NCI-H1048 (cell line): ENCODE results near the gene TRIM7.

Experiments used
- DNase-seq: peaks from one replicate; lab custom pipeline; 2025; lab: John Stamatoyannopoulos, UW

Gene TRIM7

GRCh38 chr5:181204826-181205760 lies at the start of gene TRIM7:
TRIM7 (minus strand) TSS chr5:181205196; CDS start chr5:181205110, 86 bp downstream.
- DNase-seq: no peak

GRCh38 chr5:181248277-181248676 lies 43.3 kb upstream of the TRIM7 start:
- DNase-seq: no peak

DNA sequence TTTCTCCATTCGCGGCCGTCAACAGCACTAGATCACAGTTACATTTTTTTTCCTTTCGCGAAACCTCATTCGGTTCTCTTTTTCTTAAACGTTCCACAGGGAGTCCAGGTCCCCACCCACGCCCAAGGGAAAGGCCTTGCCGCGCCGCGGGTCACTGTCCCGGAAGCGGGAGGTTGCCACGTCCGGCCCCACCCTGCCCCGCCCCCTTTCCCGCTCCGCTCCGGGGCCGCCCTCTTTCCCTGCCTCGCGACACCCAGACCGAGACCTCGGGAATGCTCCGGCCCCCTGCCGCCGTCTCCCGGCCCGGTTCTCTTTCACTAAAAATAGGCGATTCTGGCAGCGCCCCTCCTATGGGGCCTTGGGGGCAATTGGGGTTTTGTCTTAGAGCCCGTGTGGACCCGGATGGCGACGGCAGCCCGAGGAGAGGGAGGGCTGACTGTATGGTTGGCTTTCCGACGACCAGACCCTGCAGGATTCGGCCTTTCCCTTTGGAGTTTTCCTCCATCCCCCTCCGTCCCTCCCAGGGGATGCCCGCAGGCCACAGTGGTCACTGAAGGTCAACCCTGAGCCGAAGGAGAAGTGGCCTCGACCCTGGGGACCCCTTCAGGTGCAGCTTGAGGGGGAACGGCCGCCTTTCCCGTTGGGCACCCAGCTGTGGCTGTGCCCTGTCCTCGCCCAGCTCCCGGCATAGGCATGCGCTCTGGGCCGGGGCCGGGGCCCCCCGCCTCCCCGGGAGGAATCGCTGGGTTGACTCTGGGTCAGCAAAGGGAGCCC lies 41.5 kb upstream of the TRIM7 start:
- DNase-seq: no peak

DNA sequence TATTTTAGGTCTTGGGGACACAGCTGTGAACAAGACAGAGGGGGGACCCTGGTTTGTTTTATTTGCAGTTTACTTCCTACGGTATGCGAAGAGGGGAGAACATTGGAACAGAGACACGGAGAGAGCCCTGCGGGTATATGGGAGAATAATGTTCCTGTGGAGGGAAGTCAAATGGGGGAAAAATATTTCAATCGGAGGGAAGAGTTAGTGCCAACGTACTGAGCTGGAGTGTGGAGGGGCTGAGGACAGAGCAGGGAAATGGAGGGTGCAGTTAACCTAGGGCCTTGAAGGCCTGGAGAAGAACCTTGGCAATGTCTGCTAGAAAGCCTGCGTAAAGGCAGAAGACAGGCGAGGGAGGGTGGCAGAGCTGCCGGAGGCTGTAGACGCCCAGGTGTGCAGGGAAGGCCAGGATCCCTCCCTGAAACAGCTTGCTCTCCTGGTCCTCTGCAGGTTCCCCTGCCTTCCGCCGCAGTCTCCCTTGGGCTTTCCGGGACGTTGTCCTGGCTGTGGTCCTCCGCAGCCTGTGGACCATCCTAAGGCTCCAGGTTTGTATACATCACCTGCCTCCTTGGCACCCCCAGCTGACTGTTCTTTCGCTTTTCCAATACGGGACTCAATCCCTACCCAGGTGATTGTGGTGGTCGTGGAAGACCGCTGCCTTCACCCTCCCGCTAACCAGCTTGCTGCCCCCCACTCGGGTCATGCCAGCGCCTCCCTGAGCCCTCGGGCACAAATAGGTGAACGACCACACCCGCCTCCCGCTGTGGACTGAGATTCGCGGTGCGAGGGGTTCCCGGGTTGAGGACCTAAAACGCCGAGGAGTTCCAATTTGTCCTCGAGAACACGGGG lies 40.7 kb upstream of the TRIM7 start:
- no peak for DNase-seq

GRCh38 chr5:181243564-181244343 lies 38.8 kb upstream of the TRIM7 start, which contains the start of gene RACK1:
RACK1 (minus strand) TSS chr5:181243906; CDS start chr5:181243800, 106 bp downstream.
- no peak for DNase-seq

DNA sequence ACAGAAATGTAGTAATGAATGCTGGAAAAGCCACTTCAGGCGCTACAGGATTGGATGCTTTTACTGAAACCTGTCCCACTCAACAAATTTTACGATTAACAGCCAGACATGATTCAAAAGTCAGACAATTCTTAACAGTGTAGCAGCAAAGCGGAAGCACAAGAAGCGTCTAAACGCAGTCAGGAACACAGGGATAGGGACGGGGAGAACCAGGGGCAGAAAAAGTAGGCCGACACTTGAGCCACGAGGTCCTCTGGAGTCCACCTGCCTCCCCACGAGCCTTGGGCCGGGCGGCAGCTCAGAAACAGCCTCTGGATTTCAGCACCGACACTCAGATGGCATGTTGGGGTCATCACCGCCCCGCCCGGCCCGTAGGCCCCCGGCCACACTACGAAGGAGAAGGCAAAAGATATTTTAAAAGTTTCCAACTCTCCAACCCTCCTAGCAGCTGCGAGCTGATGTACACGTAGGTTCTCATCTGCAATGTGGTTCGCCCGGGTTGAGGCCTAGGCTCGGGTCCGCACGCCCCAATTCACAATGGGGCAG lies 38.1 kb upstream of the TRIM7 start:
- no peak for DNase-seq

GRCh38 chr5:181242031-181242451 lies 37.0 kb upstream of the TRIM7 start:
- no peak for DNase-seq

- no peak for DNase-seq
Observed at GRCh38 chr5:181241393-181241975, 36.5 kb upstream of the TRIM7 start.

GRCh38 chr5:181239062-181239663 lies 34.2 kb upstream of the TRIM7 start:
- no peak for DNase-seq

GRCh38 chr5:181237729-181238385 lies 32.9 kb upstream of the TRIM7 start:
- no peak for DNase-seq

DNA sequence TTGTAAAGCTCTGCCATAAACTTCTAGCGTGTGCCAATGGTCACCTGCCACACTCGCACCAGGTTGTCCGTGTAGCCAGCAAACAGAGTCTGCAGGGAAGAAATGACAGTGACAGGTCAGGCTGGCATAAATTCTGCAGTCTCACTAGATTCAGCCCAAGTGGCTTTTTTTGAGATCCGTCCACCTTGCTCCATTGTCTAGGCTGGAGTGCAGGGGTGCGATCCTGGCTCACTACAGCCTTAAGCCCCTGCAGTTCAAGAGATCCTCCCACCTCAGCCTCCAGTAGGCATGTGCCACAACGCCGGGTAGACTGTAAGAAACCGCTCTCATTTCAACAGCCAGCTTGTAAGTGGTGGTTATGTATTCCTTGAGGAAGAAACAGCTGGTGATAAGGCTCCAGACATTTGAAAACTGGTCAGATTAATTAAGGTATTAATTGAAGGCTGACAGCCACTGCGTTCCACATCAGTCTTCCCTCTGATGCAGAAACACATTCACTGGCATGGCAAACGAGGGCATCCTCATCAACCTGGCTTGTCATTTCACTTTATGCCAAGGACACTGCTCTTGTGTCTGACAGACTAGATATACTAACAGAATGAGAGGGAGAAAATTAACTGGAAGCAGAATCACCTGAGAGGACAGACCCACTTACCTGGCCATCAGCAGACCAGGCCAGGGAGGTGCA lies 32.1 kb upstream of the TRIM7 start:
- DNase-seq: no peak

- no peak for DNase-seq
Observed at GRCh38 chr5:181236471-181236870, 31.5 kb upstream of the TRIM7 start.

DNA sequence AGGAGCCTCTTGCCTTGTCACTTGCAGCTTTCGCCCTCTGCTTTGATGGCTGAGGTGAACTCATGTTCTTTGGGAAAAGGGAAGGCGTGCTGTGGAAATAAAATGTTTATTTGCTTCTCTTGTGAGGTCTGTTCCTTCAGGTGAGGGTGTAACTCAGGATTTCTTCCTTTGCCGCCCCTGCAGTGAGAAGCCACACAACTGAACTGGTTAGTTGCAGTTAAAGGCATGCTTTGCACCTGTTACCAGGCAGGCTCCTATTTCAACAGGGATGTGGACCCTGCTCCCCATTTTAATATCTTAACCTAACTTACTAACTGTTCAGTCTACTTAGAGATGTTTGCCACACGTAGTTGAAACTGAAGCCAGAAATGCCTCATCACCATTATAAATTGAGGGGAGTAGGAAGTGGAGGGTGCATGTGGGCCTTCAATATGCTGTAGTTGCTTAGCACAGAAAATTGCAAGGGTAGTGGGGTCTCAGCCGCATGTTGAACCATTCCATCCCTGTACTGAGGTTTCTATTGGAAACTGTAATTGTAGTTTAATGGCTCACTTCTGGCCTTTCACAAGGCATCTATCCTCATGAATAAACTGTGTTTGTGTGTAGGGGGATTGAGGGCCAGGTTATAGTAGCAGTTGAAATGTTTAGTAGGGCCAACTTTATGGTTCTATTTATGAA lies 30.8 kb upstream of the TRIM7 start:
- no peak for DNase-seq

DNA sequence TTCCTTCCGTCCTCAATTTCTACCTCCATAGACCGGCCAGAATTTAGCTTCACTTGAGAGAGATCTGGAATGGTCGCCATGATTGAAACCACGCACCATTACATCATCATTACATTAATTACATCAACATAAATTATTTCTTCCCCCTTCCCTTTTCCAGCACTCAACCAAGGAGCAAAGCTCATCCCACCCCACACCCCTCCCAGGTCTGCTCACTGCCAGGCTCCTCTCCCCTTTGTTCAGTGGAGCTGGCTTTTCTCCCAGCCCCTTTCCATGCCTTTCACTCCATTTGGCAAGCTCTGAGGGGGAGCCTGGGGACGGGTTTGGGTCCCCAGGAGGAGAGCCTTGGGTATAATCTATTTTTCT lies 30.3 kb upstream of the TRIM7 start:
- no peak for DNase-seq

DNA sequence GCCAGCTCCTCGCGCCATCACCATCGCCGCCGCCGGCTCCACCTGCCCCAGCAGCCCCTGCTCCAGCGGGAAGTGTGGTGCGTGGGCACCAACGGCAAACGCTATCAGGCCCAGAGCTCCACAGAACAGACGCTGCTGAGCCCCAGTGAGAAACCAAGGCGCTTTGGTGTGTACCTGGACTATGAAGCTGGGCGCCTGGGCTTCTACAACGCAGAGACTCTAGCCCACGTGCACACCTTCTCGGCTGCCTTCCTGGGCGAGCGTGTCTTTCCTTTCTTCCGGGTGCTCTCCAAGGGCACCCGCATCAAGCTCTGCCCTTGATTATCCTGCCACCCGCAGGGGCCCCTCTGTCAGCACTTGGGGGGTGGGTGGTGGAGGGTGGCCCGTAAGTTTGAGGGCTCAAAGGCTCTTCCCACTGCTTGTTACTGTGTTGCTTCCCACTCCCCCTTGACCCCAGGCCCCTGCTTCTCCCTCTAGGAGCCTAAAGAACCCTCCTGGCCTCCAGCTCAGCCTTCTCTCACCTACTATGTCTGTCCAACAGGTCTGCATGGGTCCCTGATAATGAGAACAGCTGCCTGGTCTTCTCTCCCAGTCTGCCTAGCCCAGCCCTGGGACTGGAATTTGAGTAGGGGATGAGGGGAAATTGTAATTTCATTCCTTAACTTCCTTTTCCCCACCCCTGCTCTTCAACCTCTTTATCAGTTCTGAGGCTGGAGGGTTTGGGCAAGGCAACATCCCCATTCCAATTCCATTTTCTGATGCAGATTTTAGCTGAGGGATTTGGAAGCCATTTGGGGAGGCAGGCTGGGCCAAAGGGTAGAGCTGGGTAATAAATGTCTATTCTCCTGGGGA lies 29.7 kb upstream of the TRIM7 start:
- DNase-seq: no peak

GRCh38 chr5:181233801-181234454 lies 28.9 kb upstream of the TRIM7 start:
- DNase-seq: no peak
